H1 (cell line): ENCODE measurements around the gene SIPA1L3. TPM values are rescaled to one million over a fixed set of nuclear protein-coding genes. Genes with fewer than 3 reads are reported as not detected.

Experiments used
- HDAC2 ChIP-seq, 2 experiments: fragments of 300-600 bp in 1 of 2; sonication (generic) in 1 of 2; IDR thresholded peaks; 2 replicates each; pipeline ENCODE4 v1.6.1; 2011 to 2012; ENCODE audit warnings: low read depth in 2 of 2, low read length in 2 of 2, mild to moderate bottlenecking in 2 of 2, moderate library complexity in 2 of 2, borderline replicate concordance in 1 of 2, inconsistent platforms in 1 of 2
- KDM4A ChIP-seq: IDR thresholded peaks from one replicate; pipeline ENCODE4 v1.7.1; 2012; ENCODE audit warnings: low read depth, mild to moderate bottlenecking, moderate library complexity, low read length, inconsistent platforms; ENCODE audit not compliant: severe bottlenecking
- polyA plus RNA-seq, 7 experiments: library from polyadenylated mRNA; depleted of rRNA in 3 of 7; stranded (reverse) in 5 of 7; unstranded in 2 of 7; fragments of >200 nt in 5 of 7; fragments of 200-250 nt in 2 of 7; gene quantifications; 1 replicate in 5 of 7; 2 replicates in 1 of 7; 4 replicates in 1 of 7; pipeline versions ENCODE4 v1.2.1 to v1.2.3, GENCODE V29; 2011 to 2013; ENCODE audit warnings: missing spikeins in 2 of 7, mixed read lengths in 2 of 7
- total RNA-seq: library from RNA; stranded (reverse); fragmentation: NEBNext Ultra II Directional; extraction: Animal tissue kit (Norgen Biotek cat#: 25700); gene quantifications from 2 replicates; pipeline ENCODE4 v1.2.1, GENCODE V29; 2021

Gene SIPA1L3
- total and polyA plus RNA-seq, 2 of the 8 experiments (the other 6 are each of a cell fraction or from before 2014, with no cell fraction given) = 15.0 to 54.9 TPM

GRCh38 chr19:38068826-38069225, 161.8 kb downstream of the SIPA1L3 start (continued):
- TF ChIP-seq HDAC2 (IDR thresholded peaks at IDR 0.05; ENCODE audit: borderline replicate concordance in 1 of 2, low read depth in 2 of 2, low read length in 2 of 2) = no peak
- TF ChIP-seq KDM4A = no peak
- TF ChIP-seq, all 59 proteins: peak for 0
